GM12801 (cell line): ENCODE results near the gene TRIM29.

ENCODE experiments used
- TF ChIP-seq, protein P1 (sequence below): IDR thresholded peaks from one replicate; pipeline ENCODE4 v1.5.1; 2011; ENCODE audit warnings: control low read depth; ENCODE audit not compliant: insufficient read length; ENCODE audit errors: extremely low read depth

TRIM29 gene

DNA sequence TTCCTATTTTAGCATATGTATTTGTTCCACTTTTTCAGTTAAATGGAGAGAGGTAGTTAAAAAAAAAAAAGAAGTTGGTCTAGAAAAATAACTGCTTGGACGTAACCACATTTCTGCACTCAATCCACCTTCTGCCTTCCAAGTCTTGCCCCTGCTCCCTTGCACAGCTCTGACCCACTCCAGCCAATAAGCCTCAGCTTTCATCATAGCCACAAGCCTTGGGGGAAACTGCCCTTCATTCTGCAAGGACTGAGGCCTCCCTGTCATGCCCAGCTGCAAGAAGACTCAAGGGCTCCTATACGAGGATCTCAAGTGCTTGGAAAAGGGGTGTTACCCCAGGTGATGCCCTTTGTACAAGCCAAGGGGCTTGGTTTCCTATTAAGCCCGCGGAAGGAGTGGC, 37.0 kb upstream of the TRIM29 start:
- TF ChIP-seq, protein P1, sequence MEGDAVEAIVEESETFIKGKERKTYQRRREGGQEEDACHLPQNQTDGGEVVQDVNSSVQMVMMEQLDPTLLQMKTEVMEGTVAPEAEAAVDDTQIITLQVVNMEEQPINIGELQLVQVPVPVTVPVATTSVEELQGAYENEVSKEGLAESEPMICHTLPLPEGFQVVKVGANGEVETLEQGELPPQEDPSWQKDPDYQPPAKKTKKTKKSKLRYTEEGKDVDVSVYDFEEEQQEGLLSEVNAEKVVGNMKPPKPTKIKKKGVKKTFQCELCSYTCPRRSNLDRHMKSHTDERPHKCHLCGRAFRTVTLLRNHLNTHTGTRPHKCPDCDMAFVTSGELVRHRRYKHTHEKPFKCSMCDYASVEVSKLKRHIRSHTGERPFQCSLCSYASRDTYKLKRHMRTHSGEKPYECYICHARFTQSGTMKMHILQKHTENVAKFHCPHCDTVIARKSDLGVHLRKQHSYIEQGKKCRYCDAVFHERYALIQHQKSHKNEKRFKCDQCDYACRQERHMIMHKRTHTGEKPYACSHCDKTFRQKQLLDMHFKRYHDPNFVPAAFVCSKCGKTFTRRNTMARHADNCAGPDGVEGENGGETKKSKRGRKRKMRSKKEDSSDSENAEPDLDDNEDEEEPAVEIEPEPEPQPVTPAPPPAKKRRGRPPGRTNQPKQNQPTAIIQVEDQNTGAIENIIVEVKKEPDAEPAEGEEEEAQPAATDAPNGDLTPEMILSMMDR = no peak

DNA sequence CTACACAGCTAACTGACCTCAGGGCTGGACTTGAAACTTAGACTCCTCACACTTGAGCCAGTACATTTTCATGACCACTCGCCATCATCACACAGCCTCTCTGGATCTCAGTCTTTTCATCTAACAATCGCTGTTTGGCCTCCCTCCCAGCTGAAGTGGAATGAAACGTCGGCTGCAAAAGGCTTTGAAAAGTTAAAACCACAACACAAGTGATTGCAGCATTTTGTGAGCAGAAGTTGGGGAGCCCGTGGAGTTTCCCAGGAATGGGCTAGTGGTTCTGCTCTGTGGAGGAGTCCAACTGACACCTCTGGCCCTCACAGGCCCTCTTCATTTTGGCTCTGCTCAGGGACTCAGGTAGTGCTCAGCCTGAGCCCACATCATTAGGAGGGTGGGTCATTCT, 35.9 kb upstream of the TRIM29 start:
- TF ChIP-seq, protein P1 = no peak

DNA sequence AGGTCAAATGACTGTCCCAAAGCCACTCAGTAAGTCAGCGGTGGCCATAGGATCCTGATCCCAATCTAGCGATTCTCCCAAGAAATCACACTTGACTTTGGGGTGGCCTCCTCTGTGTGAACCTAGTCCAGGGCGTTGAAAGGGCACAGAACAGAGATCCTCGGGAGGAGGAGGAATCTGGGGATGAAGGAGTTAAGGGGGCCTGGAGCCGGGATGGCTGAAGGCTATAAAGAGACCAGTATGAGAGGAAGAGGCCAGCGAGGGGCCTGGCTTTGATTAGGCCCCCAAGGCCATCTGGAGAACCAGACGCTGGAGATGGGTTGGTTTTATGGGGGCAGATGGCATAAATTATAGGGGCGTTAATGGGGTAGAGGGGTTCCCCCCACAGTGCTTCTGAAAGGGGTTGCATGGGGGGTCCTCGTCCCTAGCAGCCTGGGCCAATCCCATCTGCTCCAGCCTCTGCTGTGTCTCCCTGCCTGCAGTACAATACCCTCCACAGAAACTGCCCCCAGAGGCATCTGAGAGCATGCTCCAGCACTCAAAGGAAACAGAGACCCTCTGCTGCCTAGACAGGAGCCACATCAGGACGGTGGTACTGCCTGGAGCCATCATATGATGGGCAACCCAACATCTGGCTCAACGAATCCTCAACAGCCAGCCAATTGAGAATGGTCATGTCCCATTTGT, 35.2 kb upstream of the TRIM29 start:
- TF ChIP-seq, protein P1 = no peak

DNA sequence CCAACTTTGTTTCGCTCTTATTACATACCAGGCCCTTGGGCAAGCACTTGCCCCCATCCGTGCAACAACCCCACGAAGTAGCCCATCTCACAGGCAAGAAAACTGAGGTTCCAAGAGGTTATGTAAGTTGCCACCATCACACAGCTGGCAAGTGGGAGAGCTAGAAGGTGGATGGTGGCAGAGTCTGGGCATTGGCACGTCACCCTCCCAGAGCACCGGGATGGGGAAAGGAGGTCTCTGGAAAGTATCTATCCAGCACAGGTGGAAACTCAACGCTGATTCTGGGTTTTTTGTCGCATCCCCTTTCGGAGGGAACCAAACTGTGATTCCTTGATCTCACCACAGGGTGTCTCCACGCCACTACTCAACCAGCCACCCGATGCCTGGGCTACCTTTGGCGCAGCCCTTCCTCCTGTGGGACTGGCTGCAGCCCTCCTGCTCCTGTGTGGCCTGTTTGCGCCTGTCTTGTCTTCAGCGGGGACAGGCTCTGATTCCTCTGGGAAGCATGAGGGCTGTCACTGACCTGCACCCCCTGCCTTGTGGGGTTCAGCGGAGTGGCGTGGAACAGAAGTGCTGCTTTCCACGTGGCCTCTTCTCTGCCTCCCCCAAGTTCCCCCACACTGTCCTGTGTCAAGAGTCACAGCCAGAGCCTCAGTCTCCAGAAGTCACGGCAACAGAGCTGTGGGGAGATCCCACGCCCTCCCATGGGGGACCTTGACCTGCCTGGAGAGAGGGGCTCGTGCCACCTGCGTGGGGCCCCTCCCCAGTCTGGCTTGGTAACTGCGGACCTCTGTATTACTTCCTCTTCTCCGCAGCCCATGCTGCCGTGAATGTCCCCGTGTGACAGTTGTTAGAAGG, 34.4 kb upstream of the TRIM29 start:
- TF ChIP-seq, protein P1 = no peak

DNA sequence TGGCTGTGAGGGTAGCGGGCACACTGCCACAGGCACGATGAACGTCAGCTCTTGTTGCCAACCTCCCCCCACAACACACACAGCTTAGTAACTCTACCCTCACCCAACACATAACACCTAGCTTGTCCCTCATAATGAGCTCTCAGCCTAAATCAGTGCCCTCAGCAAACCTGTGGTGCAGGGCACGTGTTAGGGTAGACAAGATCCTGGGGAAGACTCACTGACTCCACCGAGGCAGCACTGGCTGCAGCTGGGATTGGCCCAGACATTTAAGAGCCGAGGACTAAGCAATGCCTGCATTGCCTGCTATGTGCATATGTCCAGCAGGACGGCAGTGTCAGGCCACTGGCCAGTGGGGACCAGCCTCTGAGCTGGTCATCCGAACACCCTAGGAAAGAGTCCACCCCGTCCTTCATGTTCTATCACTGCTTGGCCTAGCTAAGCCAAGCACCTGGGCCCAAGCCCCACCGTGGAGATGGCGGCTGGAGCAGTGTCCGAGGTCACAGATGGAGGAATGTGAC, 32.9 kb upstream of the TRIM29 start:
- TF ChIP-seq, protein P1 = no peak

DNA sequence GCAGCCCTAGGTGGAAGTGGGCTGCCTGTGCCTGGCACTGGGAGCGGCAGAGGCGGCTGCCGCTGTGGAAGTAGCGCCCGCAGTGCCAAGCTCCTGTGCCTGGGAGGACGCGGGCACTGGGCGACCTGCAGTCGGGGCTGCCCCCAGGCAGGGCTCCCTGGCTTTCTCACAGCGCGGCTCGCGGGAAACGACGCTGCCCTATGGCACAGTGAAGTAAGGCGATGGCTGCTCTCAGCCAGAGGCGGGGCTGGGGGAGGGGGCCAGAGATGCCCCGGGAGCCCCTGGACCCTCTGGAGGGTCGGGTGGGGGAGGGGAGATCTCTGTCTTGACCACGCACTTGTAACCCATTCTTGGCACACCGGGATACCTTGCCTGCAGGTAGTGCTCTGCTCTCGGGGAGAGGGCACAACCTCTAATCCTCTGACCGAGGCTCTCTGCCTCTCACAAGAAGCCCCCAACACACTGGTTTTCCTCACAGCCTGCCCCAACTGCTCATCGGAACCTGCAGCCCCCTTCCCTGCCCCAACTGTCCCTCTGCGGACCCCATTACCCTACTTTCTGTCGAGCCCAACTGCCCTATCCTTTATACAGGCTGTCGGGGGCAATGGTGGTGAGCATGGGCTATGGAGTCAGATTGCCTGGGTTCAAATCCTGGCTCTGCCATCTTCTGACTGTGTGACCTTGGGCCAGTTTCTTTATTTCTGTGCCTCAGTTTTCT, 32.2 kb upstream of the TRIM29 start:
- TF ChIP-seq, protein P1 = no peak
